Fibroblast of the aortic adventitia (primary cell): Measurements from ENCODE around the gene DELE1. TPM values are rescaled to one million over a fixed set of nuclear protein-coding genes. Genes with fewer than 3 reads are reported as not detected.

Experiments used
- DNase-seq: peaks from one replicate; pipeline ENCODE4 v3.0.0-alpha.2; 2010; ENCODE audit warnings: low read depth
- H3K4me3 ChIP-seq: 2 replicates; pipeline ENCODE4 v1.5.1; 2011; ENCODE audit warnings: low read depth, mild to moderate bottlenecking, control low read depth, low read length, moderate library complexity
- CTCF ChIP-seq: IDR thresholded peaks from 2 replicates; pipeline ENCODE4 v1.5.1; 2011; ENCODE audit warnings: mild to moderate bottlenecking, low read length, control low read depth, inconsistent platforms; ENCODE audit not compliant: insufficient read depth
- total RNA-seq: library from RNA; depleted of rRNA; stranded (reverse); fragments of >200 nt; gene quantifications from 2 replicates; pipeline ENCODE4 v1.2.3, GENCODE V29; 2012; ENCODE audit warnings: low replicate concordance

Gene DELE1
- total RNA-seq, 1 donor = 50.9 TPM

DNA sequence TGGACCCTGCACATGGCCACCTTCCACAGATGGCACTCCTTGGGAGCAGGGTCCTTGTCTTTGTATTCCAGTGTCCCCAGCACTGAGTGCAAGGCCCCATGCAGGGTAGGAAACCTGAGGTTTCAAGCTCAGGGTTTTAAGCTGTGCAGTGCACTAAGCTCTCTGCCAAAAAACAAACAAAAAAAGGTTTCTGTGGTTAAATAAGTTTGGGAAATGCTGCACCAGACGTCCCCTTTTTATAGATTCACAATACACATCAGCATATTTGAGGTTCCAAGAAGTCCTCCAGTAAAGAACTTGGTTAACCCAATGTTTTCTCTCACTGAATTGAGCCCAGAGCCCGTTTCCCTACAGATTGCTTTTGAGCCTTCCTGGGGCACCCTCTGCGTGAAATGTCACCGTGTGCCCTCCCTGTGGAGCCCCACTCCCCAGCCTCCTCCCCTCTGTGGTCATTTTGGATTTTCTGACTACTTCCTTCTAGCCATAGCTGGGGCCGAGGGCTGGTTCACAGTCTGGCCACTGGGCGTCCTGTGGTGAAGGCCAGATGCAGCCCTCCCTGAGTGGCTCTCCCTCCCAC, 17.1 kb downstream of the DELE1 start:
- TF ChIP-seq CTCF = peak; percentile 23
- H3K4me3 ChIP-seq = no peak overlapping the region
- peak; percentile 58 for DNase-seq

GRCh38 chr5:141941307-141941706, 17.6 kb downstream of the DELE1 start:
- peak; percentile 30 for DNase-seq
- TF ChIP-seq CTCF = no peak
- H3K4me3 ChIP-seq = no peak overlapping the region

GRCh38 chr5:141941779-141942178, 18.1 kb downstream of the DELE1 start:
- TF ChIP-seq CTCF = no peak
- peak; percentile 5 for DNase-seq
- H3K4me3 ChIP-seq = no peak overlapping the region

GRCh38 chr5:141942185-141942857, 18.6 kb downstream of the DELE1 start:
- H3K4me3 ChIP-seq = no peak overlapping the region
- TF ChIP-seq CTCF = no peak
- DNase-seq = no peak

- no peak for TF ChIP-seq CTCF
- no peak overlapping the region for H3K4me3 ChIP-seq
- DNase-seq = no peak
These were observed 20.4 kb downstream of the DELE1 start for GRCh38 chr5:141944076-141944475.

DNA sequence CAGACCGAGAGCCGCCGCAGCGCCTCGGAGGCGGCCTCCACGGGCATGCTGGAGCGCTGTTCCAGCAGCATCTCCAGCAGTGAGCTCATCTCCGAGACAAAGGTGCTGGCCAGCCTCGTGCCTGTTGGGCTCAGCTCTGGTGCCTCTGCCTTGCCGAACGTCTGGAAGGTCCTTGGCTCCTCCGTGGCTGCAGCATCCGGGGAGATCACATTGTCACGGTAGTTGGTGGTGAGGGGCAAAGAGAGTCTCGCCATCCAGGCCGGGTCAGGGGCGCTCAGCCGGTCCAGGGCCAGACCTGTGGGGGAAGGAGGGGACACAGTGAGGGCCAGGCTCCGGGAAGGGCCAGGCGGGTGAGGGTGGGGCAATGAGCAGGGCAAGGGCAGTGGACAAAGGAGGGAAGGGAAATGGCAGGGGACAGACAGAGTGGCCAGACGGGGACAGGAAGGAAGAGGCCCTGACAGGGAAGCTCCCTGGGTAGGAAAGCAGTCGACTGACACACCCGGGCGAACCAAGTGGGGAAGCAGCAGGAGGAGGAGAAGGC, 21.9 kb downstream of the DELE1 start:
- no peak overlapping the region for H3K4me3 ChIP-seq
- TF ChIP-seq CTCF = no peak
- no peak for DNase-seq

DNA sequence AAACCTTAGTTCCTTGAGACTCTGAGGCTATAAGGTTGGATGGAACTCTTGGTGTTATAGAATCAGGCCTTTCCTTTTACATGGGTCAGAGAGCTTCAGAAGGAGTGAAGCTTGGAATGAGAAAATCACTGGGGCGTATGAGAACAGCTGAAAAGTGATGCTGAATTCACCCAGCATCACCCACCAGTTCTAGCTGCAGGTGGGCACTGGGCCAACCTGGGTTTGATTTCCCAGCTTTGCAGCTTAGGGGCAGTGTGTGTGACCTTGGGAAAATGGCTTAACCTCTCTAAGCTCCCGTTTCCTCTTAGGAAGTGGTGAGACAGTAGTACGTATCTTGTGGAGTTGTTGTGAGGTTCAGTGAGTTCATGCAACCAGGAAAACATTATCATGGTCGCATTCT, 23.6 kb downstream of the DELE1 start:
- no peak for TF ChIP-seq CTCF
- DNase-seq = no peak
- H3K4me3 ChIP-seq = no peak overlapping the region
